ENCODE results near the gene RNF125.

Gene RNF125

GRCh38 chr18:31979714-31980113, 38.9 kb upstream of the RNF125 start:
- H3K36me3 ChIP-seq (ENCODE audit: insufficient read depth, low read length): no peaks in the 10 kb centered on the region
- TF ChIP-seq EZH2 (IDR thresholded peaks at IDR 0.05; ENCODE audit: borderline replicate concordance, low read depth, low read length, severe bottlenecking): no peak
- H4K20me1 ChIP-seq (ENCODE audit: insufficient read depth, low read length): no peaks in the 10 kb centered on the region
- H3K79me2 ChIP-seq (ENCODE audit: insufficient read depth, low read length): no peaks in the 10 kb centered on the region
- peaks cover 16% of the 10 kb centered on the region for H3K9me3 ChIP-seq (ENCODE audit: insufficient read depth, low read length, severe bottlenecking)
- H3K4me3 ChIP-seq (ENCODE audit: low read depth in 1 of 2, low read length in 2 of 2): no peak overlapping the region
- ATAC-seq (ENCODE audit: insufficient read depth, low read depth) (no peak), DNase-seq (no peak)
- H3K27ac ChIP-seq (ENCODE audit: low read length): no peak overlapping the region
- no peak overlapping the region for H3K9ac ChIP-seq (ENCODE audit: low read depth, low read length)
- H2AFZ ChIP-seq (ENCODE audit: low read depth, low read length): no peak overlapping the region
- peaks cover 17% of the 10 kb centered on the region for H3K4me1 ChIP-seq (ENCODE audit: insufficient read depth, low read length)
- no peaks in the 10 kb centered on the region for H3K27me3 ChIP-seq (ENCODE audit: insufficient read depth, low read length, poor library complexity)
- no peak overlapping the region for H3K4me2 ChIP-seq (ENCODE audit: insufficient read depth, low read length)

- ATAC-seq (ENCODE audit: insufficient read depth, low read depth) (no peak), DNase-seq (no peak)
- no peak overlapping the region for H3K9ac ChIP-seq (ENCODE audit: low read depth, low read length)
- no peaks in the 10 kb centered on the region for H3K27me3 ChIP-seq (ENCODE audit: insufficient read depth, low read length, poor library complexity)
- no peak overlapping the region for H3K4me3 ChIP-seq (ENCODE audit: low read depth in 1 of 2, low read length in 2 of 2)
- H2AFZ ChIP-seq (ENCODE audit: low read depth, low read length): no peak overlapping the region
- peaks cover 10% of the 10 kb centered on the region for H3K9me3 ChIP-seq (ENCODE audit: insufficient read depth, low read length, severe bottlenecking)
- no peak overlapping the region for H3K4me2 ChIP-seq (ENCODE audit: insufficient read depth, low read length)
- H3K27ac ChIP-seq (ENCODE audit: low read length): no peak overlapping the region
- H3K4me1 ChIP-seq (ENCODE audit: insufficient read depth, low read length): peaks cover 20% of the 10 kb centered on the region
- no peaks in the 10 kb centered on the region for H3K79me2 ChIP-seq (ENCODE audit: insufficient read depth, low read length)
- TF ChIP-seq CTCF (IDR thresholded peaks at IDR 0.05; ENCODE audit: borderline replicate concordance, extremely low read depth, low read length, poor library complexity, severe bottlenecking) (no peak), EZH2 (IDR thresholded peaks at IDR 0.05; ENCODE audit: borderline replicate concordance, low read depth, low read length, severe bottlenecking) (no peak)
- H4K20me1 ChIP-seq (ENCODE audit: insufficient read depth, low read length): no peaks in the 10 kb centered on the region
- no peaks in the 10 kb centered on the region for H3K36me3 ChIP-seq (ENCODE audit: insufficient read depth, low read length)
Measured at GRCh38 chr18:31980863-31981262, 37.8 kb upstream of the RNF125 start.

- no peaks in the 10 kb centered on the region for H3K79me2 ChIP-seq (ENCODE audit: insufficient read depth, low read length)
- ATAC-seq (ENCODE audit: insufficient read depth, low read depth) (no peak), DNase-seq (no peak)
- H3K4me1 ChIP-seq (ENCODE audit: insufficient read depth, low read length): peaks cover 20% of the 10 kb centered on the region
- H2AFZ ChIP-seq (ENCODE audit: low read depth, low read length): no peak overlapping the region
- no peak overlapping the region for H3K4me2 ChIP-seq (ENCODE audit: insufficient read depth, low read length)
- no peaks in the 10 kb centered on the region for H3K36me3 ChIP-seq (ENCODE audit: insufficient read depth, low read length)
- H3K27ac ChIP-seq (ENCODE audit: low read length): no peak overlapping the region
- H4K20me1 ChIP-seq (ENCODE audit: insufficient read depth, low read length): no peaks in the 10 kb centered on the region
- peaks cover 8% of the 10 kb centered on the region for H3K9me3 ChIP-seq (ENCODE audit: insufficient read depth, low read length, severe bottlenecking)
- no peaks in the 10 kb centered on the region for H3K27me3 ChIP-seq (ENCODE audit: insufficient read depth, low read length, poor library complexity)
- no peak overlapping the region for H3K4me3 ChIP-seq (ENCODE audit: low read depth in 1 of 2, low read length in 2 of 2)
- no peak overlapping the region for H3K9ac ChIP-seq (ENCODE audit: low read depth, low read length)
- TF ChIP-seq CTCF (IDR thresholded peaks at IDR 0.05; ENCODE audit: borderline replicate concordance, extremely low read depth, low read length, poor library complexity, severe bottlenecking) (no peak), EZH2 (IDR thresholded peaks at IDR 0.05; ENCODE audit: borderline replicate concordance, low read depth, low read length, severe bottlenecking) (no peak)
Measured at GRCh38 chr18:31983020-31983419, 35.6 kb upstream of the RNF125 start.

- ATAC-seq (ENCODE audit: insufficient read depth, low read depth) (peak; percentile 91), DNase-seq (peak; percentile 18)
- H3K9ac ChIP-seq (ENCODE audit: low read depth, low read length): no peak overlapping the region
- H3K27ac ChIP-seq (ENCODE audit: low read length): no peak overlapping the region
- peaks cover 20% of the 10 kb centered on the region for H3K4me1 ChIP-seq (ENCODE audit: insufficient read depth, low read length)
- peaks cover under 1% of the 10 kb centered on the region for H3K9me3 ChIP-seq (ENCODE audit: insufficient read depth, low read length, severe bottlenecking)
- H4K20me1 ChIP-seq (ENCODE audit: insufficient read depth, low read length): no peaks in the 10 kb centered on the region
- no peak overlapping the region for H3K4me3 ChIP-seq (ENCODE audit: low read depth in 1 of 2, low read length in 2 of 2)
- no peaks in the 10 kb centered on the region for H3K79me2 ChIP-seq (ENCODE audit: insufficient read depth, low read length)
- H3K27me3 ChIP-seq (ENCODE audit: insufficient read depth, low read length, poor library complexity): no peaks in the 10 kb centered on the region
- no peak overlapping the region for H3K4me2 ChIP-seq (ENCODE audit: insufficient read depth, low read length)
- no peak for TF ChIP-seq CTCF (IDR thresholded peaks at IDR 0.05; ENCODE audit: borderline replicate concordance, extremely low read depth, low read length, poor library complexity, severe bottlenecking)
- TF ChIP-seq EZH2 (IDR thresholded peaks at IDR 0.05; ENCODE audit: borderline replicate concordance, low read depth, low read length, severe bottlenecking): no peak
- no peak overlapping the region for H2AFZ ChIP-seq (ENCODE audit: low read depth, low read length)
- no peaks in the 10 kb centered on the region for H3K36me3 ChIP-seq (ENCODE audit: insufficient read depth, low read length)
Measured at GRCh38 chr18:31983976-31984375, 34.6 kb upstream of the RNF125 start.
